GM19372 (cell line): Measurements from ENCODE around the gene CAP2.

Source experiments
- ATAC-seq: cut with Tn5 transposase; IDR thresholded peaks from one replicate; pipeline ENCODE4 v1.9.1; 2021; ENCODE audit warnings: mild to moderate bottlenecking, low read depth, moderate library complexity; ENCODE audit not compliant: unreplicated experiment

CAP2 gene

DNA sequence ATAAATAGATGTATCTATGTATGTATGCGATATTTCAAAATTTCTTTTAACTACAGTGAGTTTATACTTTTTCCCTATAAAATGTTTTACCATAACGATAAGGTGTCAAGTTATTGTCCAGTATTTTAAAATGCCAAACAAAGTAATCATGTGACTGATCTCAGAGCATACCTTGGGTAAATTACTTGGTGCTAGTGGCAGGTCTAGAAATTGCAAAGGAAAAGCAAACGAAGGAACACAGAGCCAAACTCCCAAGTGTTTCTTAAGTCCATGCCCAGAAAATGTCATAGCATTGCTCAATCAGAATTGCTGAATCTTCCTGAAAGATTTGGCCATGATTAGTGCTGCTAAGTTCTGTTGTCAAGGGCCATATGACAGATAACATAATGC lies 77.5 kb downstream of the CAP2 start:
- no peak for ATAC-seq

DNA sequence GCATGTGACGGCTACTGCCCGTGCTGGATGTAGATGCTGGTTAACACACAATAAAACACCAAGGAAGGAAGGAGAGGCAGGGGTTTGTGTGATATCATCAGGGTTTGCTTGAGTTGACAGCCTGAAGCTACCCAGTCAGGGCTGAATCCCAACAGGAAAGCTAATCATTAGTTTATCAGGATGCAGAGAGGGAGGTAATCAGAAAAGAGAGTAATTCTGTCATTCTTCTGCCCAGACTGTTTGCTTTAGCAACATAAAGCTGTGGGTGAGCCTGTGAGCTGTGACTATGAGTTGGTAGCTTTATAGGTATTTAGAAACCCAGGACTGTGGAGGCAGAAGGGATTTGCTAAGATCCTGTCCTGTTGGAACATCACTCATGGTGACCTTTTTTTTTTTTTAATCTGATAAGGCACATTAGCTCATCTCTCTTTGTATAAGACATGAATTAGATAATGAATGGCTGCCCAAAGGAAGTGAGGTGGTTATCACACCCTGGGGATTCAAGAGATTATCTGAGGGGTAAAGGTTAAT lies 79.3 kb downstream of the CAP2 start:
- no peak for ATAC-seq

DNA sequence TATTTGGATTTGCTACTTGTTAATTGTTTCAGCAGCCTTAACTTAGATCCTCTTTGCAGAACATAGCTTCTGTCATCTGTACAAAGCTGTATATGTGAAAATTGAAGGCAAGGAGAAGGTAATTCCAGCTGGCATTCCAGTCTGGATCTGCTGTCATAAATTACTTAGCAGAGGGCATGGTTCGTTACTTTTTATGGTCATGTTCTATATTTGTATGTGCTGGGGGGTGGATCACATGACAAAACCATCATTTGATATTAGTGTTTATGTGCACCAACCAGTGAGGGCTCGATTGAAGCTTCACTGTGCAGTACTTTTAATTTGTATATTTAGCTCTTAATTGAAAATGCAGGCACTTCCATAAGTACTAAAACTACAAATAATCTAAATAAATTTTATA lies 80.2 kb downstream of the CAP2 start:
- no peak for ATAC-seq

DNA sequence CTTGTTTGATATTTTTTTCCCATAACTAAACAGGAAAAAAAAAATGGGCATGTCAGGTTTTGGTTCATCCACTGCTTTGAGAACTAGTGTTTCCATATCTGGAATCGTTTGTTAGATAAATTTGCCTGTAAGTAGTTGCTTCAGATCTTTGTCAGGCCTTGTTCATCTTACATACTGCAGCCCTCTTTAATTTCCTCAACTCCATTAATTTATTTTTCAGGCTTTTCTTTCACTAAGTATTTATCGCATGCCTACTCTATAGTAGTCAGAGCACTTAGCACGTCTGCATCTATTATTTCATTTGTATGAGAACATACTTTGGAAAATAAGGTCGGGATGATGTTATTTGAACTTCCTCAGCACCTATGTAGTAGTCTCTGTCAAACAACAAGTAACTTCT lies 80.9 kb downstream of the CAP2 start:
- no peak for ATAC-seq

DNA sequence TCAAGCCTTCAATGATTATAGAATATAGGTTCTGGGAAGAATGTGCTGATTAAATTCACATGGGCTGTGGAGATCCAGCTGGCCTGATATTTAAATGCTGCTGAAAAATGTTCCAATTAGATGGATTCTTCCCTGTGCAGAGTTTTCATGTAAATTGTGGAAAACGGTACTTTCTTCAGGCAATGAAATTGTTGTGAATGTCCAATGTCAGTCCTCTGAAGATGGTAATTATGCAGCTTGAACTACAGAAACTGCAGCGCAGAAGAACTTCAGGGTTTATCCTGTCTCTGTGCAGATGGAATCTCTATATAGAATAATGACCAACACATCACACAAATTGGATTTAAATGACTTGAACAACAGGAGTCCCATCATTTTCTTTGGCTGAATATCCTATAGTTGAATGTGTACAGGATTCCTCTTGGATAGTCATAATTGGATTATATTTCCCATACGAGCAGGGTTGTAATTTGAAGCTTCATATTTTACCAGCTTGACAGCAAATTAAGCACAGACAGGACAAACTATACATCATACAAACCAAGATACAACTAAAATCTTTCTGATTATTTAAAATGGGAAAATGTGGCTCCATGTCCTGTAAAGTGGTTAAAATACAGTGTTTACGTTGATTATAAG lies 82.3 kb downstream of the CAP2 start:
- ATAC-seq, result no peak

DNA sequence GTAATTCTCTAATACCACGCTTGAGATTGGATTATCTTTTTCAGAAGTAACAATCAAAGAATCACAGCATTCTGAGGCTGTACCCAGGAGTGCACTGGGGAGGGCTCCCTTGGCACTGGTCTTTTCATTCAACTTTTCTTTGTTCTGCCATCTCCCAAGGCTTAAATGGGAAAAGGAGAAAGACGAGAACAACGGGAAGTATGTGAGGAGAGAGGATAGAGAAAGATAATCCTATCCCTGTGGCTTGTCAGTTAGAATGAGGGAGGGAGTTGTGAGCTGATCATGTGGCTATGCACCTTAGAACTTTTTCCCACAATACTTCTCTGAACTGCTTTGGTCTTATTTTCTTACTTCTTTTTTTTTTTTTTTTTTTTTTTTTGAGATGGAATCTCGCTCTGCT lies 83.1 kb downstream of the CAP2 start:
- no peak for ATAC-seq

DNA sequence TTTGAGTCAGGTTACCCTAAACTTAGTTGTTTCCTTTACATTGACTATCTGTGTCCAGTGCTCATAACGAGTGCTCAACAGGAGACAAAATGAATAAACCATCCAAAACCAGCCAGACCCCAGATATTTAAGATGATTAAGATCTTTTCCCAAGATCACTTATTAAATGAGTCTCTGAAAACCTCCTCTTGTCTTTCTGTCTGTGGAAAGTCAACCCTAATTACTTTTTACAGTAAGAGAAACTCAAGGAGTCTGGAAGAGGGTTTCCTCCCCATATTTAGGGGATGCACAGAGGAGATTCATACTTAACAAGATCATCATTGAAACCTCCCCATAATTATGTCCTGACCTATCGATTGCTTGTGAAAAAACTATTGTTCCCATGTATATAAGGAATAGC lies 84.0 kb downstream of the CAP2 start:
- ATAC-seq, result no peak

DNA sequence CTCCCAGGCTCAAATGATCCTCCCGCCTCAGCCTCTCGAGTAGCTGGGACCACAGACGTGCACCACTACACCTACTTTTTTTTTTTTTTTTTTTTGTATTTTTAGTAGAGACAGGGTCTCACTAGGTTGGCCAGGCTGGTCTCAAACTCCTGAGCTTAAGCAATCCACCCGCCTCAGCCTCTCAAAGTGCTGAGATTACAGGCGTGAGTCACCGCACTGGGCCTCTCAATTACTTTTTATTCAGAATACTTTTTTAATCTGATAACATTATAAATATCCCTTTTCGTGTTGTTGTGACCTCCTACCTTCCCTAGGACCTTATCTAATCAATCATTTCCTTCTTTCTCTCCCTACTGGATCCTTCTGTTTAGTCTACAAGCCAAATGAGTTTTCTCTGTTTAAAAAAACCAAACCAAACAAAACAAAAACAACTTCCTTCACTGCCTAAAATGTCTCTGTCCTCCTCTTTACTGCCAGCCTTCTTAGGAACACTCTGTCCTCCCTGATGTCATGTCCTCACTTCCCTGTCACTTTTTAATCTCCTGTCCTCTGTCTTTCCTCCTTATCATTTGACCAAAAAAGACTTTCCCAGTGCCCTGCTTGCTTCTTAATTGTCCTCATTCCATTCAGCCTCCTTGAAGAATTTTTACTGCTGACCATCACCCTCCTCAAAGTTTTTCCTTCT lies 85.0 kb downstream of the CAP2 start:
- ATAC-seq, result no peak

DNA sequence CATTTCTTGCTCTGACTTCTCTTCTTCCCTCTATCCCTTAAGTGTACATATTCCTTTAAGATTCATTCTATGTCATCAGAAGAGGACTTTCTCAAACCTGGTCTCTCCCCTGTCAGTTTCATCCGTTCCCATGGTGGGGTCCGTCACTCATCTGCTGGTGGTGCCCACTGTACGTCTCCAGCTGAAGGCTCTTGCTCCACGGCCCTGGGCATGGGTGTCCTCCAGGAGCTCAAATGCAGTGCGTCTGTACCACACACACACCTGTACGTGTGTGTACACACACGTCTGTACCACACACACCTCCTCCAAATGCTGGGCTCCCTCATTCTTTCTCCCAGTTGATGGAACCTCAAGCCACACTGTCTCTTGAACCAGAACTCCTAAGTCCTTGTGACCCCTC lies 85.6 kb downstream of the CAP2 start:
- ATAC-seq, result no peak

DNA sequence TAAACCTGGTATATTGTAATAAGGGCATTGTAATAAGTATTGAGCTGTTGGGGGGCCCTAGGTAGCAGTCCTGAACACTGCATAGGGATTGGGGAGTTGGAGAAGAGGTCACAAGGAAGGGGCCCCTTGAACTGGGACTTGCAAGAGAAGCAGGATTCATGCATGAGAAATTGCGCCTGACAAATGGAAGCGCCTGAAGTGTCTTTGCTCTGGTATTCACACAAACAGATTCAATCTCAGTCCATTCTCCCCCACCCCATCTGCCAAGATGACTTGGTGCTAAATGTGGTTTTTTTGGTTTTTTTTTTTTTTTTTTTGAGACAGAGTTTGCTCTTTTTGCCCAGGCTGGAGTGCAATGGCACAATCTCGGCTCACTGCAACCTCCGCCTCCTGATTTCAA lies 87.1 kb downstream of the CAP2 start:
- ATAC-seq, result no peak

DNA sequence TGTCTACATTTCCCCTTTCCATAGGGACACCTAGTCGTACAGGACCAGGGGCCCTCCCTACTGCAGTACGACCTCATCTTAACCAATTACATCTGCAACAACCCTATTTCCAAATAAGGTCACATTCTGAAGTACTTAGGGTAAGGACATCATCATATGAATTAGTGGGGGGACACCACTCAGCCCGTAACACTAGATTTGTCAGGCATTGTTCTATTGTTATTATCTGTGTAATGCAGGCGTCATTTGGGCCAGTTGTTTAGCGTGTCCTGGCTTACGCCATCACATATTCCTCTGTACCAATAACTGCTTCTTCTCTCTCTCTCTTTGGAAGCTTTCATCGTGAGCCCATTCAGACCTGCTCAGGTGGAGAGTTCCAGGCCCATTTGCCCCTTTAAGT lies 89.3 kb downstream of the CAP2 start:
- ATAC-seq, result no peak

DNA sequence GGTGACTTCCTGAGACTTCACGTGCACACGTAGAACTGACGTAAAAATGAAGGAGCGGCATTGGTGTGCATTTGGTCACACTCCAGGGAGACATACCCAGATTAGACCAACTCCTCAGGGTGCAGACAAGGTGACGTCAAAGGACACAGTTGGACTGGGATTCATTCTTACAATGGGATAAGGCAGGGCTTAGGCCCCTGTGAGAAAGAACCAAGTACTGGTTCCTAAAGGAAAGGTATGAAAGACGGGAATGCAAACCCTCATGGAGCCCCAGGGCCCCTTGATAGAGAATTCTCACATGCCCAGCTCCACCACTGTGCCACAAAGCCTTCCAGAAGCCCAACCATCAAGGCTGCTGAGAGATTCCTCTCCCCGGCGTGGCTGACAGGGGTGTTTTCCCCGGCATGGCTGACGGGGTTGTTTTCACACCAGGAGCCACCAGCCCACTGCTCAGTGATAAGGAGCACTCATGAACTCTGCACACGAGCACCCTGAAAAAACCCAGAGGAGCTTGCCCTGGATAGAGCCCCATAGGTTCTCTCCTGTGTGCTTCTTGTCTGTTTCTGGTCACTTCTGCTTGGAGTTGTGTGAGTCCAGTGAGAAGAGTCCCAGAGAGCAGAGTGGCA lies 90.1 kb downstream of the CAP2 start:
- ATAC-seq, result no peak

DNA sequence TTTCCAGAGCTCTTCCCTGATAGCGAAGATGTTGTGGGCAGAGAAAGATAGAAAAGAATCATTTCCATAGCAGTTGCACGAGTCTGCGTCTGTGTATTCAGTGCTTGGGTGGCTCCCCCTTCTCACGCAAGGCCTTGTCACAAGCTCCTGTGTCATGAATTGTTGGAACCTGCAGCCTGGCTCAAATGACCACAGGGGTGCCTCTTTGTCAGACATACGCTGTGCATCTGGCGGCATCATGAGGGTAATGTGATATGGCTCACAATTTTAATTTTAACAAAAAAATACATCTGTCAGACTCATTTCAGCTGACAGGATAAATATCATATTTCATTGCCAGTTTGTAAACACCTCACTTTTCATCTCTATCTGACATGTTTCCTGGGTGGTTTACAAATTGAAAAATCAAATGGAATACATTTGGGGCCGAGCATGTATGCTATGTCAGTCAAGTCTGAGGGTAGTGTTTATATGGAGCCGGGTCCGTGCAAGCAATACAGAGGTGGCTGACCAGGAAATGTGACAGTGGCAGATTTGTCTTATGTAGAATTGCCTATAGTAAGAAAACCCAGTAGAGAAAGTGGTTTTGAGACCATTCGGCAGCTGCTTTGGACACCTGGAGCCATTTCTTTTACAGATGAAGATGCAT lies 90.9 kb downstream of the CAP2 start:
- ATAC-seq, result no peak

DNA sequence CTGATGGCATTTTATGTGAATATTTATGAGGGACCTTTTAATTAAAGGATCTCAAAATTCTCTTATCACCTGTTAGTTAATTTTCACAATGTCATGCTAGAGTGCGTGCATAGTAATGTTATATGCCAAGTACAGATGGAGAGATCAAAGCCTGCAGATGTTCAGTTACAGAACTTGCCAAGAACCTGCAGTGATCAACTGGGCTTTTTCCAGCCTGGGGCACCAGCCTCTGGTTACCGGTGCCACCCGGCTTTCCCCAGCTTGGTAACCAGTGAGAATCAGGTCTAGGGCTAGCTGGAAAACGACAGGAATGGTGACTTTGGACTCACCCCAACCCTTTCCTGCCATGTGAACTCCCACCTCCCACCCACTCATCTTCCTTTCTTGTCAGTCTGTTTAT lies 91.8 kb downstream of the CAP2 start:
- no peak for ATAC-seq

DNA sequence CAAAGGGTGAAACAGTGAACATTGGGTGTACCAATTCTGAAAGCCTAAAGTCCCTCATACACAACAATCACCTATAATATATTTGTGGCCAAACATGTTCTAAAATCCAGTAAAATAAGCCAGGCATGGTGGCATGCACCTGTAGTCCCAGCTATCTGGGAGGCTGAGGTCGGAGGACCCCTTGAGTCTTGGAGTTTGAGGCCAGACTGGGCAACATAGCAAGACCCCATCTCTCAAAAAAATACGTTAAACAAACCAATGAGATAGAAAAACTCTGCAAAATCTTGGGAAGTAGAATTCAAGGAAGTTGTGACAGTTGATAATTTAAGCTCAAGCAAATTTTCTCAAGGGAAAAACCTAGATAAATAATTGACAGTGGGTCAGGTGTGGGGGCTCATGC lies 92.6 kb downstream of the CAP2 start:
- ATAC-seq, result no peak

DNA sequence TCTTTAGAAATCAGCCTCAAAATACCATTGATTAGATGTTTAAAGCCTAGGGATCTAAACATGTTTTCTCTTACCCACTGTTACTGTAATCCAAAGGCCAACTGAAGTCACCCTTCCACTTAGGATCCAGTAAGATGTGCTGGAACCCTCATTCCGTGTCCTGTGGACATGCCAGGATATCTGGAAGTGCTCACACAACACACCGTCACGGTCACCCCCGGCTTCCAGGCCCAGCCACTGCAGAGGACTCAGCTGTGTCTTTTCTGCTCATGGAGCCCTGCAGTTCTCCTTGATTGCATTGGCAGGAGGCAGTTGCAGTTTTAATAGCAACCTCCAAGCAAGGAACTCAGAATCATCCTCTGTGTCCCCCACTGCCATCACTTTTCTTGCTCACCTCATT lies 93.3 kb downstream of the CAP2 start:
- ATAC-seq, result no peak

DNA sequence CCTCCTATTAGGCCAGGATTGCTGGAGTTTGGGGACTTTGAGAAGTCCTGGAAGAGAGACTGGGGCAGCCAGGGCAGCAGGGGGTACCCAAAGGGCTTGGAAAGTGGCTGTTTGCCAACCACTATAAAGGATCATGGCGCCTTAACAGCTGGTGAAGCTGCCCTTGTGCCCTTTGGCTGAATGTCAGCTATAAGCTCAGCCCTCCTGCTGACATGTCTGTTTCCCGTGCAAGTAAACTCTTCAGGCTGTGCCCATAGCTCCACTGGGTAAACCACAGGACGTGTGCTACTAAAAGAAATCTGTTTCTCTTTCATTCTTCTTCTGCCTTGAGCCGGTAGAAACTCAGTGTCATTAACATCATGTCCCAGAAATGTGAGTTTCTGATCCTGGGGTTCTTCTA lies 97.3 kb downstream of the CAP2 start:
- no peak for ATAC-seq

DNA sequence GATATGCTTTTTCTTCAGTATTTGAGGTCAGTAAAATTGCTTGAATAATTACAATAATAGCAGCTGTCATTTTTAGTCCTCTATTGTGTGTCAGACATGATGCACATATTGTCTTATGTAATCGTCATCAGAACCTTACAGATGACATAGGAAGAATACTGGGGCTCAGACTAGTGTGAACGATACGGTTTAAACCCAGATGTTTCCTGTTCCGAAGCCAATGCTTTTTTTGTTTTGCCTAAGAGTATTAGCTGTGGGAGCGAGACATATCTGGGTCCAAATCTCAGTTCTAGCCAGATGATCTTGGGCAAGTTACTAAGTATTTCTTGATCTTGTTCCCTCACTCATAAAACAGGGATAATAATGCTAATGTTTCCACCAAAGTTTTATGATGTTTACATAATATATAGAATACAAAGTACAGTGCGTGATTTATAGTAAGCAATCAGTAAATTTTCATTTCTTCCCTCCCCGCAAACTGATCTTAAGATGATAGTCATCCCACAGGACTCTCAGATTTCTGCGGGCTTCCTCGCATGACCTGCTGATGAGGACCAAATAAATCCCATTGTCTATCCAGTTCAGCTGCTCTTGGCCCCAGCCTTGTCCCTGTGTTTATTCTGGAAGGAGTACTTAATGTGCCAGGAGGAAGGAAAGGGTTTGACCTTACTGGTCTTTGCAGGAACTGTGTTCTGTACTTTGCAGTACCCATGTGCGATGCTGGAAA lies 98.2 kb downstream of the CAP2 start:
- ATAC-seq, result no peak

DNA sequence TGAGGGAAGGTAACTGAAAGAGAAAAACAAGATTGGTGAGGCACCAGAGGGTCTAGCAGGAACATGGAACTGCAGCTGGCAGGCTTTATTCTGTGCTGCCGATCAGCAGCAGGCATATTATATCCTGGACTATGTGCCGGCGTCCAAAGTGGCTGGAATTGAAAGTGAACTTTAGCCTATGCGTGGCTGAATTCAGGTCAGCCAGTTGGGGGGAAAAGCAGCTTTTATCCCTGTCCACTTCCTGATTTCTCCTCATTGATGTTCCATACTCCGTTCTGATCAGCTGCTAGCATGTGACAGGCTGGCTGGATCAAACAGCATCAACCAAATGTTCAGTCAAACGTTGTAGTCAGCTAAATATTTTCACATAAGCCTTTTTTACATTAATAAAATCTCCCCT lies 99.0 kb downstream of the CAP2 start:
- no peak for ATAC-seq

DNA sequence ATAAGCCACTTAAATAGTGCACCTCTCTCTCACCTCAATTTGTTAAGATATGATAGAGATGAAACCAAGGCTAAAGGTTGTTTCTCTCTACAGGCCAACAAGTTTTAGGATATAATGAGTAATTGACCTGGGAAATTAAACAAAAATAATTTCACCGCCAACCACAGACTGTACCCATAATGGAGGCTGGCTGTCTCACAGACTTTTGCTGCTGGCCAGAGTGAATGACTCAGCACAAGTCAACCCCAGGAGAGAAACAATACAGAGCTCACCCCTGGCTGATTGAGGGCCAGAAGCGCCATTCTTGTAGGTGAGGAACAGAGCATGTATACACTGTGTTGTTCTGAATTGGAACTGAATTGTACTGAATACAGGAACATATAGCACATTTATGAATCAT lies 99.9 kb downstream of the CAP2 start:
- no peak for ATAC-seq

DNA sequence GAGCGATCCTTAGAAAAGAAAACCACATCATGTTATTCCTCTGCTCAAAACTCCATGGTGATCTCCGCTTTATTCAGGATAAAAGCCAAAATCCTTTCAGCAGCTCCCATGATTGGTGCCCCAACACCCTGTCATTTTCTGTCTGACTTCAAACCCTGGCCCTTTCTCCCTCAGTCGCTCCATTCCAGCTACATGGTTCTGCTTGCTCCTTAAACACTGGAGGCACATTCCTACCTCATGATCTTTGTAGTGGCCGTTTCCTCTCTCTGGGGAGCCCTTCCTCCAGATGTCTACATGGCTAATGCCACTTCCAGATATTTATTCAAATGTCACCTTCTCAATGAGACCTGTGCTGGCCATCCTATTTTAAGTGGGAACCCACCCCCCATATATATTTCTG lies 100.8 kb downstream of the CAP2 start:
- no peak for ATAC-seq
